HG03280 (cell line): ENCODE measurements around the gene ACAD8.

Experiments used
- ATAC-seq: cut with Tn5 transposase; IDR thresholded peaks from one replicate; pipeline ENCODE4 v1.9.1; 2021; ENCODE audit warnings: mild to moderate bottlenecking, moderate library complexity; ENCODE audit not compliant: unreplicated experiment

Gene ACAD8

GRCh38 chr11:134253188-134253993 lies at the start of gene ACAD8, which contains the start of gene THYN1:
Gene ACAD8, plus strand, starts transcription at chr11:134253568. Its CDS starts 33 bp downstream, at chr11:134253601.
Gene THYN1, minus strand, starts transcription at chr11:134253352. Its CDS starts 470 bp downstream, at chr11:134252882.
- peak; percentile 99 for ATAC-seq

DNA sequence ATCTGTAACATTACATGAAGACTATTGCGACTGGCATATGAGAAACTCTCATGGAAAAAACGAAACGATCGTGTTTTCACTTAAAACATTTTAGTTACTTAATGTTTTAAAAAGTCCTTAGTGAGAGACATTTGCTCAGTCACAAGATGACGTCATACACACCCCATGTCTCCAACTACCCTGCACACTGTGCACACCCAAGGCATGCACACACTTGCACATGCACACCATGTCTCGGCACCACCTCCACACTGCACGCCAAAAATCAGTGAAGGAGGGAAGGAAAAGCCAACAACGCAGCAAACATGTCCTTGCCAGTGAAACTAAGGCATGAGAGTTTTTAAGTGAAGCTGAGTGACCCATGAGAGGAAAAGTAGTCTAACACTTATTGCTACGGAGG lies 47.6 kb upstream of the ACAD8 start:
- ATAC-seq = no peak

GRCh38 chr11:134206185-134206584 lies 47.2 kb upstream of the ACAD8 start:
- ATAC-seq = no peak

DNA sequence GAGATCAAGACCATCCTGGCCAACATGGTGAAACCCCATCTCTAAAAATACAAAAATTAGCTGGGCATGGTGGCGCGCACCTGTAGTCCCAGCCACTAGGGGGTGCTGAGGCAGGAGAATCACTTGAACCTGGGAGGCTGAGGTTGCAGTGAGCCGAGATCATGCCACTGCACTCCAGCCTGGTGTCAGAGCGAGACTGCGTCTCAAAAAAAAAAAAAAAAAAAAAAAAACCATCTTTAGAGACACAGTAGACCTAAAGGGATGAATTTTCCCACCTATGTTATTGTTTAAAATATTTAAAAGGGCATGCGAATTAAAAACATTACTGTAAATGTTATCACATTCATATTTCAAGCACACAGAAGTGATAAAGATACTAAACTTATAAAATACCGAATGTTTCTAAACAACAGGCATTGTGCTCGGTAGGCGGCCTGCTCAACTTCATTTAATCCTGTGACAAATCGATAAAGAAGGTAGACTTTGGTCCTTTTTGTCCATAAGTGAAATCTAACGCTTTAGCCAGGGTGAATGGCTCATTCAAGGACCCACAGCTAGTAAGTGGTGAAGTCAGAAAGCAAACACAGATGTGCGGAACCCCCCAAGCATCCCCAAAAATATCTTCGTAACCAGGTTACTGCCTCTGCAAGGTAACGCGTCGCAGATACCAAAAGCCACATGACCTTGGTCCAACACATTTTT lies 45.7 kb upstream of the ACAD8 start:
- no peak for ATAC-seq

DNA sequence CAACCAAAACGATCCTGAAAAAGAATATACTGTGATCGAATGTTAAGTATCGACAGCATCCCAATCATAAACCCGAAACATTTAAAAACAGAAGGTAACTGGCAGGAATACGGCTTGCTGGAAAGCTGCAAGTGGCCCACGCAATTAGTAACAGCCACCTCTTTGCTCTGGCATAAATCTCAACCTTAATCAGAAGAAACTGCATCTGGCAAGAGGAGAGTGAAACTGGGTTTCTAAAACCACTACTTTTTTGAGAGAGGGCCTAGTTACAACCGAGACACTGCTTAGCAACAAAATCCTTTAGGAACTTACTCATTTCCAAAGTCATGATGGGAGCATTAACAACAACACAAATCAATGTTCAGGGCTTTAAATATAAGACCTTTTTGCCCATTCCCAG lies 37.5 kb upstream of the ACAD8 start:
- no peak for ATAC-seq

DNA sequence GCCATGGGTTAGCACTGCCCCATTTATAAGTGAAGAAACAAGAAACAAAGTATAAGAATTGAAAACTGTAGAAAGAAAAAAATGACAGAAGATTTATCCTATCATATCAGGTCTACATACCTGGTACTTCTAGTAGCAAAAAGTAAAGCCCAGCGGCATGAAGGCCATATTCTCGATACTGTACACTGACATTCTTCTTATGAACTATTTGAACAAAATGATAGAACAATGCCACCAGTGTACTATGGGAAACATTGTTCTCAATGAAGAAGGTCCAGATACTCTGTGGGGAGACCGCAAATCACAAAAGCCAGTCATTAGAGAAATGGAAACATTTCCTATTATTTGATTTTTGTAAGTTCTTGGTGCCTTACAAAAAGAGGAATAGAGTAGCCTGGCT lies 36.6 kb upstream of the ACAD8 start:
- no peak for ATAC-seq

- no peak for ATAC-seq
Observed at GRCh38 chr11:134223121-134223520, 30.2 kb upstream of the ACAD8 start.

DNA sequence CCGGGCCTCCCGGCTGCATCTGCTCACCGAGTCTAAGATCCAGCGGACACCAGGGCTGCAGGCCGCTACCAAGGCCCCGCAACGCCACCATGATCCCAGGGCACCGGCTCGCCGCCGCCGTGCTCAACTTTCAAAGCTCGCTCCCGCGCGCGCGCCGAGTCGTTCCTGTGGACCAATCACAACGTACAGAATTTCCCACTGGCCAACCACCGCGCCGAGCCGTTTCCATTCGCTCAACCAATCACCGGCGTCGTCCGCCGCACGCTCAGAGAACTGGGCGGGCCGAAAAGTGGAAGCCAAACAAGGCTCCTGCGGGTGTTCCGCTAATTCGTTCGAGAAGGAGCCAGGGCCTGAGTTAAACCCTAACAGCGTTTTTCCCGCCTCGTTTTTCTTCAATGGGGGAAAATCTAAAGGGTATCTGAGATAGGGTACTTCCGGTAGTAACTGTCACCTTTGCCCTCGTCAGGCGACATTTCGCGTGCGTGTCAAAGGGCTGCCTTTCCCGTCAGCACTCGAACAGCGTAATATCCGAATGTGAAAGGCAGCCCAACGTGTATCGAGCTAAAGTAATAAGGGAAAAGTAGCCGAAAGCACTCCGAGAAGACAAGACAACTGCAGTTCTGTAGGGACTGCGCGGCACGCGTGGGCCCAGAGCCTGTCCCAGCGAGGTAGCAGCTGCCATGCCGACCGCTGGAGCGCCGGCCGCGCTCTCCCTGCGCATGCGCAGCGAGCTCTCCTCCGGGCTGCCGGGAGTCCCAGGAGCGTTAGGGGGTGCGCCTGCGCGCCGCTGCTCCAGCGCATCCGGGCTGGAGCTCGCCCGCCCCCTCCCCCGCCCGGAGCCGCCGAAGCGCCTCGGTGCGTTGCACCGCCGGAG lies 29.3 kb upstream of the ACAD8 start, which contains the start of the genes NCAPD3 and VPS26B:
Gene NCAPD3, minus strand, starts transcription at position 132 of the 874 bp plus-strand sequence. Its CDS starts 41 bp downstream, at position 91.
Gene VPS26B, plus strand, starts transcription at position 836 of the 874 bp plus-strand sequence. CDS start 452 bp downstream, outside the sequence.
- ATAC-seq = peak; percentile 78

DNA sequence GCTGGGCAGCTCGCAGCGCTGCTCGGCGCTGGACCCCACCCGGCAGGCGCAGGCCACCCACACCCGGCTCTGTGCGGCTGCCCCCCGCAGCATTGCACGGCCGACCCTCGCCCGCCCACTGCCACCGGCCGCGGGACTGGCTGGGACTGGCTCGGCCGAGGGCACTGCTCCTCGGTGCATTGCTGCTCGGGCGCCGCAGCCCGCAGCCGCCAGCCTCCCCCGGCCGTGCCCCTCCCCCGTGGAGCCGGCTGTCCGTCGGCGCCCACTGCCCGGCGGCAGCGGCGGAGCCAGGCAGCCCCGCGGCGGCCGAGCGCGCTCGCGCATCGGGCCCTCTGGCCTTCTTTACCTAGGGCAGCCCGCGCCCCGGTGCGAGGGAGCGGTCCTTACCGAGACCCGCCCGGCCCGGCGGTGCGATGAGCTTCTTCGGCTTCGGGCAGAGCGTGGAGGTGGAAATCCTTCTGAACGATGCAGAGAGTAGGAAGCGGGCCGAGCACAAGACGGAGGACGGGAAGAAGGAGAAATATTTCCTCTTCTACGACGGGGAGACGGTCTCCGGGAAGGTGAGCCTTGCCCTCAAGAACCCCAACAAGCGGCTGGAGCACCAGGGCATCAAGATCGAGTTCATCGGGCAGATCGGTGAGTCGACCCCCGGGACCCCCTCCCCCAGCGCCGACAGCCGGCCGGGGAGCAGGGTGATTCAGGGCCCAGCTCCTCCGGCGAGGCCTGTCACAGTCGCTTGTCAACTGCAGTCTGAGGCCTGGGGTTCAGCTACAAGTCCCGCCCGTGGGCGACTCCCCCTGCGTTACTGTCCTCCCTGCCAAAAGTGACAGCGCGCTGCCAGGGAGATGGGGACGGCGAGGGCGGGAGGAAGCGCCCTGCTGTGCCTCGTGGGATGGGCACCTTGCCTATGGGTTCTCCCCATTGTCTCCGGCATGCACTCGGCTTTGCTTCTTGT lies 28.4 kb upstream of the ACAD8 start:
- ATAC-seq = peak; percentile 24

- ATAC-seq = no peak
Observed at GRCh38 chr11:134226806-134227325, 26.5 kb upstream of the ACAD8 start.

- peak; percentile 33 for ATAC-seq
Observed at GRCh38 chr11:134228625-134229024, 24.7 kb upstream of the ACAD8 start.

DNA sequence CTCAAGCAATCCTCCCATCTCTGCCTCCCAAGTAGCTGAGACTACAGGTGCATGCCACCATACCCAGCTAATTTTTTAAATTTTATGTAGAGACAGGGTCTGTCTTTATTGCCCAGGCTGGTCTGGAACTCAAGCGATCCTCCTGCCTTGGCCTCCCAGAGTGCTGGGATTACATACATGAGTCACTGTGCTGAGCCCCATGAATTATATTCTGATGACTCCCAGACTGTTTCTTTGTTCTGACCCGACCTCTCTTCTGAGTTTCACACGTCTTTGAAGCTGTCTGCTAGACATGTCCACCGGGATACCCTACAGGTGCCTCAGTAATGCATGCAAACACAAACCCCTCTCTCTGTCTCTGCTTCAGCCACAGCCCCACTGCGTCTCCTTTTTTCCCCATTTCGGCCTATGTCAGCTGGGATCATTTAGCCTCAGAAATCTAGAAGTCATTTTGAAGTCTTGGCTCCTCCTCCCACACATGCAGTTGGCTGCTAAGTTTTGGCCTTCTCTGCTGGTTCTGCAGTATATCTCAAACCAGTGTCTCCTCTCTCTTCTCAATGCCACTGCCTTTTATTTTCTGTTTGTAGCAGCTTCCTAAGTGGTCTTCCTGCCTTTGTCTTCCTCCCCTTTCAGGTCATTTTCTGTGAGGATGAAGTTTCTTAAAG lies 24.1 kb upstream of the ACAD8 start:
- ATAC-seq = no peak

GRCh38 chr11:134230339-134230738 lies 23.0 kb upstream of the ACAD8 start:
- ATAC-seq = no peak

GRCh38 chr11:134231958-134232659 lies 21.3 kb upstream of the ACAD8 start:
- no peak for ATAC-seq

DNA sequence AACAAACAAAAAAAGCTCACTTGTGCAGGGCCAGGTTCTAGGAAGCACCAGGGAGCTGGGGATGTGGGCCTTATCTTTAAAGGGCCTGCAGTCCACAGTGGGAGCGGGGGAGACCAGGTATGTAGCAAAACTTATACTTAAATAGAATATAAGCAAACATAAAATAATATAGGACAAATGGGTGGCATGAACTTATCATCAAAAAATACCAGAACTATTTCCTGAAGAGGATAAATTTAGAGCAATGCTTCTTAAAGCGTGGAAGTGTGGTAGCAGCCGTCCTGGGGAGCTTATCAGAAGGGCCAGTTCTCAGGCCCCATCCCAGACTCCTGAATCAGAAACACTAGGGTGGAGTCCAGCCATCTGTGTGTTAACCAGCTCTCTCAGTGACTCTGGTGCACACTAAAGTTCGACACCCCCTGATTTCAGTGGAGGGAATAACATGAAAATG lies 19.6 kb upstream of the ACAD8 start:
- no peak for ATAC-seq

- no peak for ATAC-seq
Observed at GRCh38 chr11:134235399-134235798, 18.0 kb upstream of the ACAD8 start.

GRCh38 chr11:134236834-134237556 lies 16.4 kb upstream of the ACAD8 start:
- ATAC-seq = no peak

GRCh38 chr11:134237557-134237922 lies 15.8 kb upstream of the ACAD8 start:
- no peak for ATAC-seq
